B cell (primary cell): ENCODE results near the gene ZSWIM6. TPM values are rescaled to one million over a fixed set of nuclear protein-coding genes. Genes with fewer than 3 reads are reported as not detected.

Source experiments
- ATAC-seq: fragments of 200-7000 bp; cut with Tn5 transposase; one replicate; pipeline ENCODE4 v1.10.0; 2021; ENCODE audit warnings: low read depth, mild to moderate bottlenecking, moderate number of reproducible peaks, moderate library complexity
- CTCF ChIA-PET: fragments of 350-600 bp; sonication (Branson Sonifier 250); formaldehyde crosslinking; loops from one replicate; lab custom pipeline; 2021; ENCODE audit warnings: antibody characterized with exemption, inconsistent platforms; lab: Charles Lee
- POLR2A ChIA-PET: fragments of 350-600 bp; sonication (Branson Sonifier 250); formaldehyde crosslinking; loops from one replicate; lab custom pipeline; 2021; ENCODE audit warnings: antibody characterized with exemption; lab: Charles Lee
- DNase-seq: peaks from one replicate; pipeline ENCODE4 v3.0.0; 2013
- H2AFZ ChIP-seq: 2 replicates; pipeline ENCODE4 v1.6.1; 2012; ENCODE audit warnings: mild to moderate bottlenecking, low read depth, low read length; ENCODE audit not compliant: insufficient read depth, poor library complexity, severe bottlenecking
- H3K27ac ChIP-seq, 2 donors: 1 replicate in 1 of 2; 2 replicates in 1 of 2; pipeline ENCODE4 v1.5.1; 2012 to 2013; ENCODE audit warnings: low read length in 2 of 2, mild to moderate bottlenecking in 2 of 2, moderate library complexity in 1 of 2
- H3K27me3 ChIP-seq, 4 experiments: fragments of 200-600 bp in 1 of 4; sonication (generic) in 1 of 4; replicated peaks in 1 of 4; 1 replicate in 2 of 4; 2 replicates in 2 of 4; pipeline versions ENCODE4 v1.6.1 to v1.7.0; 2013 to 2016; ENCODE audit warnings: low read length in 3 of 4, mild to moderate bottlenecking in 2 of 4, mixed read lengths in 1 of 4, moderate library complexity in 1 of 4; ENCODE audit not compliant: insufficient read depth in 4 of 4, control insufficient read depth in 3 of 4; ENCODE audit errors: control extremely low read depth in 1 of 4
- H3K36me3 ChIP-seq, 2 experiments: replicated peaks in 1 of 2; 1 replicate in 1 of 2; 2 replicates in 1 of 2; pipeline versions ENCODE4 v1.6.1 to v1.7.1; 2013; ENCODE audit warnings: low read length in 1 of 2; ENCODE audit not compliant: insufficient read depth in 2 of 2, control insufficient read depth in 1 of 2; ENCODE audit errors: control extremely low read depth in 1 of 2, extremely low read depth in 1 of 2
- H3K4me1 ChIP-seq, 2 donors: fragments of 200-600 bp in 1 of 2; sonication (generic) in 1 of 2; 1 replicate in 1 of 2; 2 replicates in 1 of 2; pipeline versions ENCODE4 v1.5.1 to v1.6.1; 2013 to 2017; ENCODE audit warnings: low read length in 2 of 2; ENCODE audit not compliant: control insufficient read depth in 2 of 2, insufficient read depth in 2 of 2
- H3K4me2 ChIP-seq: replicated peaks from 2 replicates; pipeline ENCODE3; 2012; ENCODE audit warnings: mild to moderate bottlenecking, low read depth, low read length; ENCODE audit not compliant: poor library complexity, severe bottlenecking
- H3K4me3 ChIP-seq, 5 experiments: fragments of 200-600 bp in 1 of 5; sonication (generic) in 1 of 5; 1 replicate in 3 of 5; 2 replicates in 2 of 5; pipeline versions ENCODE4 v1.5.1 to v1.7.0; 2011 to 2016; ENCODE audit warnings: low read length in 4 of 5, mild to moderate bottlenecking in 4 of 5, low read depth in 2 of 5, control low read depth in 1 of 5, moderate library complexity in 1 of 5; ENCODE audit not compliant: insufficient read depth in 1 of 5; ENCODE audit errors: control extremely low read depth in 1 of 5, extremely low read depth in 1 of 5
- H3K79me2 ChIP-seq: fragments of 200-600 bp; sonication (generic); one replicate; pipeline ENCODE4 v1.6.0; 2016; ENCODE audit warnings: low read length; ENCODE audit not compliant: control insufficient read depth, insufficient read depth
- H3K9ac ChIP-seq: fragments of 200-600 bp; sonication (generic); 2 replicates; pipeline ENCODE4 v1.6.1; 2017; ENCODE audit warnings: mild to moderate bottlenecking, low read length, moderate library complexity
- H3K9me3 ChIP-seq, 3 donors: one replicate each; pipeline versions ENCODE4 v1.6.1 to v1.7.1; 2013; ENCODE audit warnings: low read length in 2 of 3; ENCODE audit not compliant: control insufficient read depth in 2 of 3, insufficient read depth in 1 of 3; ENCODE audit errors: control extremely low read depth in 1 of 3
- H4K20me1 ChIP-seq: 2 replicates; pipeline ENCODE4 v1.6.0; 2012; ENCODE audit warnings: mild to moderate bottlenecking, low read length; ENCODE audit not compliant: insufficient read depth, control insufficient read depth, poor library complexity, severe bottlenecking
- H3K27ac Mint-ChIP-seq: one replicate; pipeline ENCODE4 v1.8.0; 2021; ENCODE audit warnings: mixed read lengths
- H3K27me3 Mint-ChIP-seq: one replicate; pipeline ENCODE4 v1.8.0; 2021; ENCODE audit warnings: mixed read lengths
- H3K4me1 Mint-ChIP-seq: one replicate; pipeline ENCODE4 v1.8.0; 2021; ENCODE audit warnings: mixed read lengths
- H3K4me3 Mint-ChIP-seq: one replicate; pipeline ENCODE4 v1.8.0; 2021; ENCODE audit warnings: mixed read lengths
- H3K9me3 Mint-ChIP-seq: one replicate; pipeline ENCODE4 v1.8.0; 2022; ENCODE audit warnings: mixed read lengths; ENCODE audit not compliant: insufficient read depth
- CTCF ChIP-seq: fragments of 200-600 bp; IDR thresholded peaks from one replicate; pipeline ENCODE4 v1.8.0; 2022; ENCODE audit warnings: antibody characterized with exemption, mild to moderate bottlenecking
- EZH2 ChIP-seq: IDR thresholded peaks from 2 replicates; pipeline ENCODE4 v1.6.1; 2012; ENCODE audit warnings: borderline replicate concordance, low read depth, mild to moderate bottlenecking, moderate library complexity, low read length; ENCODE audit not compliant: insufficient read depth, poor library complexity, severe bottlenecking
- WGBS: methylation state at CpG from one replicate; pipeline ENCODE4 v1.1.5; 2013; ENCODE audit warnings: missing lambda C conversion rate; ENCODE audit not compliant: insufficient coverage; 5-methylcytosine and 5-hydroxymethylcytosine counted together
- intact Hi-C: fragments of 100-400 bp; cut with micrococcal nuclease; formaldehyde crosslinking; loops from one replicate; pipeline ENCODE4 v1.10.0; 2022
- polyA plus RNA-seq: library from polyadenylated mRNA; depleted of rRNA; stranded (reverse); fragments of >200 nt; gene quantifications from 2 replicates; pipeline ENCODE4 v1.2.3, GENCODE V29; 2012
- total RNA-seq, 2 donors: library from RNA; stranded (reverse); fragments of 120-200 nt in 1 of 2; gene quantifications; 1 replicate in 1 of 2; 2 replicates in 1 of 2; pipeline versions ENCODE4 v1.2.3 to v1.2.4, GENCODE V29; 2013 to 2022

Gene ZSWIM6
- total and polyA plus RNA-seq, 2 donors (not counting 1 experiment from before 2014, with no cell fraction given) = 7.9 to 16.4 TPM

GRCh38 chr5:61523073-61523472, 191.0 kb downstream of the ZSWIM6 start:
- no peak overlapping the region for H2AFZ ChIP-seq
- no peaks in the 10 kb centered on the region for H3K9me3 ChIP-seq
- Mint-ChIP-seq H3K27me3 (no peaks in the 10 kb centered on the region), H3K27ac (no peak overlapping the region), H3K9me3 (no peaks in the 10 kb centered on the region), H3K4me1 (peaks cover 16% of the 10 kb centered on the region), H3K4me3 (no peak overlapping the region)
- no peak overlapping the region for H3K4me2 ChIP-seq
- H3K27ac ChIP-seq = no peak overlapping the region
- H3K4me1 ChIP-seq = peaks cover 0 to 3% of the 10 kb centered on the region in 2 donors
- TF ChIP-seq EZH2 (no peak), CTCF (no peak)
- H3K27me3 ChIP-seq = no peaks in the 10 kb centered on the region
- DNase-seq (no peak), ATAC-seq (no peak)
- H3K4me3 ChIP-seq = no peak overlapping the region
- ChIA-PET CTCF (no interaction called here), POLR2A (no interaction called here)
- no peak overlapping the region for H3K9ac ChIP-seq
- no peaks in the 10 kb centered on the region for H3K79me2 ChIP-seq
- intact Hi-C loops = no loop called here
- peaks cover 6% of the 10 kb centered on the region for H4K20me1 ChIP-seq
- WGBS = 100% methylated on average over 1 of the region's 2 CpGs
- H3K36me3 ChIP-seq = peaks cover 3 to 10% of the 10 kb centered on the region in 2 experiments

GRCh38 chr5:61523997-61524396, 191.9 kb downstream of the ZSWIM6 start:
- no peaks in the 10 kb centered on the region for H3K9me3 ChIP-seq
- peaks cover 3 to 10% of the 10 kb centered on the region in 2 experiments for H3K36me3 ChIP-seq
- H4K20me1 ChIP-seq = peaks cover 6% of the 10 kb centered on the region
- no peaks in the 10 kb centered on the region for H3K79me2 ChIP-seq
- no peak overlapping the region for H3K9ac ChIP-seq
- peaks cover 16% of the 10 kb centered on the region for H3K4me1 Mint-ChIP-seq
- ChIA-PET CTCF (no interaction called here), POLR2A (no interaction called here)
- no peaks in the 10 kb centered on the region for H3K9me3 Mint-ChIP-seq
- WGBS = no CpG with 5 or more reads among the region's 3 CpGs
- DNase-seq (no peak), ATAC-seq (no peak)
- H3K4me3 ChIP-seq = no peak overlapping the region
- no peaks in the 10 kb centered on the region for H3K27me3 Mint-ChIP-seq
- intact Hi-C loops = no loop called here
- no peaks in the 10 kb centered on the region for H3K27me3 ChIP-seq
- H3K27ac Mint-ChIP-seq = no peak overlapping the region
- H3K4me2 ChIP-seq = no peak overlapping the region
- no peak overlapping the region for H2AFZ ChIP-seq
- no peak for TF ChIP-seq EZH2
- no peak for TF ChIP-seq CTCF
- no peak overlapping the region for H3K27ac ChIP-seq
- H3K4me1 ChIP-seq = peaks cover 0 to 3% of the 10 kb centered on the region in 2 donors
- no peak overlapping the region for H3K4me3 Mint-ChIP-seq
